ENCODE results near the gene MIEF1. TPM values are rescaled to one million over a fixed set of nuclear protein-coding genes. Genes with fewer than 3 reads are reported as not detected.

Gene MIEF1
- total and polyA plus RNA-seq, 2 donors (not counting 1 experiment from before 2014, with no cell fraction given): 9.8 to 37.2 TPM

- no peak overlapping the region for H3K27ac ChIP-seq (ENCODE audit: low read length in 2 of 2)
- ATAC-seq (ENCODE audit: low read depth): no peak
- H3K4me2 ChIP-seq (replicated peaks; ENCODE audit: low read depth, low read length, poor library complexity, severe bottlenecking): no peak overlapping the region
- DNase-seq: no peak
- Mint-ChIP-seq H3K27me3 (peaks cover 57% of the 10 kb centered on the region), H3K4me3 (no peak overlapping the region), H3K9me3 (ENCODE audit: insufficient read depth) (no peaks in the 10 kb centered on the region), H3K27ac (no peak overlapping the region), H3K4me1 (peaks cover 4% of the 10 kb centered on the region)
- TF ChIP-seq CTCF (IDR thresholded peaks at IDR 0.05) (no peak), EZH2 (IDR thresholded peaks at IDR 0.05; ENCODE audit: borderline replicate concordance, insufficient read depth, low read depth, low read length, poor library complexity, severe bottlenecking) (no peak)
- 65% methylated on average over 4 of the region's 5 CpGs for WGBS (ENCODE audit: insufficient coverage)
- POLR2A ChIA-PET: no interaction called here
- no peaks in the 10 kb centered on the region for H4K20me1 ChIP-seq (ENCODE audit: control insufficient read depth, insufficient read depth, low read length, poor library complexity, severe bottlenecking)
- no peak overlapping the region for H3K9ac ChIP-seq (ENCODE audit: low read length)
- peaks cover 0 to 8% of the 10 kb centered on the region in 2 donors for H3K4me1 ChIP-seq (ENCODE audit: control insufficient read depth in 2 of 2, insufficient read depth in 2 of 2, low read length in 2 of 2)
- H3K36me3 ChIP-seq (replicated peaks in 1 of 2; ENCODE audit: control extremely low read depth in 1 of 2, control insufficient read depth in 1 of 2, extremely low read depth in 1 of 2, insufficient read depth in 2 of 2, low read length in 1 of 2): no peaks in the 10 kb centered on the region
- CTCF ChIA-PET: interaction anchor here (9.0 kb wide), 1 partner anchor 477 kb away, joined by 75 read pairs; no protein-coding TSS in a partner anchor
- H3K9me3 ChIP-seq (ENCODE audit: control extremely low read depth in 1 of 3, control insufficient read depth in 2 of 3, insufficient read depth in 1 of 3, low read length in 2 of 3): peaks cover 0 to 15% (median 0%) of the 10 kb centered on the region in 3 donors
- H3K27me3 ChIP-seq (replicated peaks in 1 of 4; ENCODE audit: control extremely low read depth in 1 of 4, control insufficient read depth in 3 of 4, insufficient read depth in 4 of 4, low read length in 3 of 4): peaks cover 0 to 49% (median 22%) of the 10 kb centered on the region in 4 experiments
- H2AFZ ChIP-seq (ENCODE audit: insufficient read depth, low read depth, low read length, poor library complexity, severe bottlenecking): no peak overlapping the region
- no peak overlapping the region for H3K4me3 ChIP-seq (ENCODE audit: control extremely low read depth in 1 of 5, extremely low read depth in 1 of 5, insufficient read depth in 1 of 5, low read depth in 2 of 5, low read length in 4 of 5)
- H3K79me2 ChIP-seq (ENCODE audit: control insufficient read depth, insufficient read depth, low read length): no peaks in the 10 kb centered on the region
- intact Hi-C loops (cut with micrococcal nuclease): no loop called here
Observed at GRCh38 chr22:39546889-39547586, 44.9 kb downstream of the MIEF1 start.

DNA sequence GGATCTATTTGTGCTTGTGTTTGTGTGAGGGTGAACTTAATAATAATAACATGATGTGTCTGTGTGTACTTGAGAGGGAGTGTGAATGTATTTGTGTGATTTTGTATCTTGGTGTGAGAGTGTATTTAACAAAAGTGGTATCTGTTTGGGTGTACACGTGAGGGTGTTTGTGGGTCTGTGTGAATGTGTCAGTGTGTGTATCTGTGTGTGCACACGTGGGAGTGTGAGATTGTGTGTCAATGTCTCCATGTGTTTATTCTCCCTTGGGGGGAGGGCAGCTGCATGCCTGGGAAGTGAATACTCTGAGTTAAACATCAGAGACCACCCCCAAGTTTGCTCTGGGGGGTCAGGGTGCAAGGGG, 45.5 kb downstream of the MIEF1 start:
- H3K9me3 Mint-ChIP-seq (ENCODE audit: insufficient read depth): no peaks in the 10 kb centered on the region
- POLR2A ChIA-PET: no interaction called here
- no peak for DNase-seq
- H3K36me3 ChIP-seq (replicated peaks in 1 of 2; ENCODE audit: control extremely low read depth in 1 of 2, control insufficient read depth in 1 of 2, extremely low read depth in 1 of 2, insufficient read depth in 2 of 2, low read length in 1 of 2): no peaks in the 10 kb centered on the region
- H3K27ac ChIP-seq (ENCODE audit: low read length in 2 of 2): no peak overlapping the region
- H2AFZ ChIP-seq (ENCODE audit: insufficient read depth, low read depth, low read length, poor library complexity, severe bottlenecking): no peak overlapping the region
- no peak overlapping the region for H3K9ac ChIP-seq (ENCODE audit: low read length)
- H3K27me3 Mint-ChIP-seq: peaks cover 60% of the 10 kb centered on the region
- H4K20me1 ChIP-seq (ENCODE audit: control insufficient read depth, insufficient read depth, low read length, poor library complexity, severe bottlenecking): no peaks in the 10 kb centered on the region
- H3K4me1 ChIP-seq (ENCODE audit: control insufficient read depth in 2 of 2, insufficient read depth in 2 of 2, low read length in 2 of 2): peaks cover 0 to 8% of the 10 kb centered on the region in 2 donors
- H3K79me2 ChIP-seq (ENCODE audit: control insufficient read depth, insufficient read depth, low read length): no peaks in the 10 kb centered on the region
- peaks cover 4% of the 10 kb centered on the region for H3K4me1 Mint-ChIP-seq
- peaks cover 0 to 54% (median 22%) of the 10 kb centered on the region in 4 experiments for H3K27me3 ChIP-seq (replicated peaks in 1 of 4; ENCODE audit: control extremely low read depth in 1 of 4, control insufficient read depth in 3 of 4, insufficient read depth in 4 of 4, low read length in 3 of 4)
- TF ChIP-seq CTCF (IDR thresholded peaks at IDR 0.05) (no peak), EZH2 (IDR thresholded peaks at IDR 0.05; ENCODE audit: borderline replicate concordance, insufficient read depth, low read depth, low read length, poor library complexity, severe bottlenecking) (no peak)
- WGBS (ENCODE audit: insufficient coverage): 45% methylated on average over 2 of the region's 2 CpGs
- CTCF ChIA-PET: interaction anchor here (9.0 kb wide), 1 partner anchor 477 kb away, joined by 75 read pairs; no protein-coding TSS in a partner anchor
- no peak for ATAC-seq (ENCODE audit: low read depth)
- intact Hi-C loops (cut with micrococcal nuclease): no loop called here
- H3K4me2 ChIP-seq (replicated peaks; ENCODE audit: low read depth, low read length, poor library complexity, severe bottlenecking): no peak overlapping the region
- peaks cover 0 to 15% (median 0%) of the 10 kb centered on the region in 3 donors for H3K9me3 ChIP-seq (ENCODE audit: control extremely low read depth in 1 of 3, control insufficient read depth in 2 of 3, insufficient read depth in 1 of 3, low read length in 2 of 3)
- H3K4me3 Mint-ChIP-seq: no peak overlapping the region
- H3K4me3 ChIP-seq (ENCODE audit: control extremely low read depth in 1 of 5, extremely low read depth in 1 of 5, insufficient read depth in 1 of 5, low read depth in 2 of 5, low read length in 4 of 5): no peak overlapping the region
- H3K27ac Mint-ChIP-seq: no peak overlapping the region

Data from B cell (primary cell).